ENCODE data around the gene NSD2.
"Not testable (repeated sequence)": the region's sequence is repeated elsewhere in the genome, so short reads cannot be mapped to it uniquely, and the experiment has no call there.

Gene NSD2

DNA sequence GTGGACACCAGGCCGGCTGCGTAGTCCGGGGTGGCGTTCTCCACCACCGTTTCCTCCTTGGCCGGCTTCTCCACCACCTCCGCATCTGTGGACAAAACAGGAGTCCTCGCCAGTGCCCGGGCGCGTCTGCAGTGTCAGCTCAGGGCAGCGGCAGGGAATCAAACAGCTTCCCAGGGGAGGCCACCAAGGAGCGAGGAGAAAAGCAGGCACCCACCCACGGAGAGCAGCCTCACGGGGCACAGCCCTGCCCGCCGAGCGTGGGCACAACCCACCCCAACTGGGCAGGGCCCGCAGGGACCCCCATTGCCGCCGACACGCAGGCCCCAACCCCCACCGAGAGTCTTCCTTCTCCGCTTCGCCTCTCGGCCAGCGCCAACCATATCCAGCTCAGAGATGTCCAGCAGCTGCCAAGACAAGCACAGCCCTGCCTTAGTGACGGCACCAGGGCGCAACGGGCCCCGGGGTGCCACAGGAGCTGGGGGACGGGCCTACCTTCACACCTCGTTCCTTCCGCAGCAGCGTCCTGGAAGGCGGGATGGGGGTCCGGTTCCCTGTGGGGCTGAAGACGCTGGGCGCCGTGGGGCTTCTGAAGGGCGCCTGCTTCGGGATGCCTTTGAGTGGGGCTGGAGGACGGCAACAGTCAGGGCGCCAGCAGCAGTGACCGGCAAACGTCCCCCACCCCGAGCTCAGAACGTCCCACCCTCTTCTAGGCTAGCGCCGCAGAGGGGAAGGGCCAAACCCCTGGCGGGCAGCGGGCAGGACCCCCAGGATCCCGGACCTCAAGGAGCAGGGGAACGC, 114.8 kb downstream of the NSD2 start:
- no peak for DNase-seq (ENCODE audit: low read depth in 2 of 2)

- no peak for DNase-seq (ENCODE audit: low read depth in 2 of 2)
These were observed 115.5 kb downstream of the NSD2 start for GRCh38 chr4:1986578-1987210.

DNA sequence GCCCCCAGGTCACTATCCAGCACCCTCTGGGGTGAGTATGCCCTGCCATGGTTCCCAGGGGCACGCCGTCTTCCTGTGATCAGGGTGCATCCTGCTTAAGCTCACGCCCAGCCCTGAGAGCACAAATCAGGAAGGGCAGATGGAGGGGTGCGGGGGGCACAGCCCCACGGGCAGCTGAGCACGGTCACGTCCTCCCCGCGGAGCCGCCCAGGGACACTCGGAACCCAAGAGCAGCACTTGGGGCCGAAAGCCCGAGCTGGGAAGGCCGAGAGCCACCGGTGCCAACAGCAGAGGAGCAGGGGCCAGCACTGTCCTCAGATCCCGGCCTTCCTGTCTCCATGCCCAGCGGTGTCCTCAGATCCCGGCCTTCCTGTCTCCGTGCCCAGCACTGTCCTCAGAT, 116.1 kb downstream of the NSD2 start:
- DNase-seq (ENCODE audit: low read depth in 2 of 2): no peak

GRCh38 chr4:1987721-1988326, 116.6 kb downstream of the NSD2 start:
- no peak for DNase-seq (ENCODE audit: low read depth in 2 of 2)

GRCh38 chr4:1988327-1988724, 117.1 kb downstream of the NSD2 start:
- DNase-seq (ENCODE audit: low read depth in 2 of 2): no peak

DNA sequence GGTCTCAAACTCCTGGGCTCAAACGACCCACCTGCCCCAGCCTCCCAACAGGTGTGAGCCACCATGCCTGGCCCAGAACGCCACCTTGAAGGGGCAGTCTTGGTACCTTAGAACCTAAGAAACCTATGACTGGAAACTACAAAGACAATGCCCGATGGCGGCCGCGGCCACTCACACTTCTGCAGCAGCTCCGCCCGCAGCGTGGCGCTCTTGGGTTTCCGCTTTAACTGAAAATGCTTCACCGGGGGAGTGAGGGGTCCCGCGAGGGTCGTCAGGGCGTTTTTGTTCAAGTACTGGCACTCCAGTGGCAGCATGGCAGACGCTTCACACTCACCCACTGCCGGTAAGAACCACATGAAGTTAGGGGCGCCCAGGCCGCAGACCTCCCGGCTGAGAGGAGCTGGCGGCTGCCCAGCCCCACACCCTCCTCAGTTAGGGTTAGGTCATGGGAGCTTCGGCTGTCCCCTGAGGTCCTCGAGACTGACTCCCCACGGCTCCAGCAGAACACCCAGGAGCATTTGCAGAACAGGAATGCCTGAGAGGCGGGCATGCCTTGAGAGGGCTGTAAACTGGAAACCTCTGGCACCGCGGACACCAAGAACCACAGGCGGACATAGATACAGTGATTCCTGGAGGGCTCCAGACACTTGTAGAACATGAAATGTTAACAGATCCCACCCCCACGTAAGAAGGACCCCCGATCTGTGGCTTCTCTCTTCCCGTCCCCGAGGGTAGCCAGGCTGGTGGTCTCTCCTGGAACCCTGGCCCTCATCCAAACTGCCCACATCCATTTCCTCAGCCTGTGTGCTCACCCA, 118.5 kb downstream of the NSD2 start:
- no peak for DNase-seq (ENCODE audit: low read depth in 2 of 2)

- no peak for DNase-seq (ENCODE audit: low read depth in 2 of 2)
These were observed 119.1 kb downstream of the NSD2 start for GRCh38 chr4:1990348-1990645.

- DNase-seq (ENCODE audit: low read depth in 2 of 2): no peak
These were observed 119.5 kb downstream of the NSD2 start for GRCh38 chr4:1990676-1991075.

DNA sequence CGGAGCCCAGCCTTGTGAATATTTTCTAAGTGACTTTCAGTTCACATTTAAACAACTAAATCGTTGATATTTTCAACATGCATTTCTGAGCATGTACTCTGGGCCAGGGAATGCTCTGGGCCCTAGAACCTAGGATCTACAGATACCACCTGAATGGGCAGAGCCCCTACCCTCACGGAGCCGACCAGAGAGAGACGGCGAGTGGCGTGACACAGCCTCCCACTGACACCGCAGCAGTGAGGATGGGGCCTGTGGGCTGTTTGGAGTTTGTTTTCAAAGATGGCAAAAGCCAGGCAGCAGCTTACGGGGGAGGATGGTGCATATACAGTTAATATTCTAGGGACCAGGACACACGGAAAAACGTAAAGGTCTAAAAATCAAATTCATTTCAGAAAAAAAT, 119.9 kb downstream of the NSD2 start:
- no peak for DNase-seq (ENCODE audit: low read depth in 2 of 2)

DNA sequence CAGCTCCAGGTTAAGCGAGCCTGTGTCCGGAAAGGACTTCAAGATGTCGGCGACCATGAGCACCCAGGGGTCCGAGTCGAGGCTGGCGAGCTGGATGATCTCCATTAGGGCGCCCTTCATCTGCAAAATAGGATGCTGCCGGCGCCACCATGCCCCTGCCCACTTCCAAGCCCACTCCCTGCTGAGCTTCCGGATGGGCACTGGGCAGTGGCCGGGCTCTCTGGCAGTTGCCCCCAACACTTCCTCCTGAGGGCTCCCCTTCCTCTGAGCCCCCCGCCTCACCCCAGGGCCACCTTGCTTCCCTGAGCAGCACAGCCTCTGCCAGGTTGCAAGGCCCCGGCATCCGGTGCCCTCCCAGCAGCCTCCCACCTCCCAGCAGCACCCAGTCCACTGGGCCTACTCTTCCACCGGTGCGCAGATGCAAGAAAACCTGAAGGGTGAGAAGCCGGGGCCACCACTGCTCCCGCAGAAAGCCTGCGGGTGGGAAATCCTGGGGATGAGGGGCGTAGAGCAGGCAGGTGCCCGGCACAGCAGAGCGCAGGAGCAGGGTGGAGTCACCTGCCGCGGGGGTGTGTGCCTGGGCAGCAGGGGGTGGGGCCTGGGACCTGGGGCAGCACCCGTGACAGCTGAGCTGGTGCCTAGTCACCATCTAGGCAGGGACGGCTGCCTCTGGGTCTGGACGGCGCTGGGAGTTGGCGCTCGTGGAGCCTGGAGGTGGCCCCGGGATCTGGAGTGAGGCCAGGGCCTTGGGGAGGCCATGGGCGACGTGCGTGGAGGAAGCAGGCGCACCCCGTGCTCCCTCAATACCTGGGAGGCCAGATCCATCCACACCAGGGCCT, 120.6 kb downstream of the NSD2 start:
- DNase-seq (ENCODE audit: low read depth in 2 of 2): no peak

GRCh38 chr4:1992468-1993168, 121.4 kb downstream of the NSD2 start:
- DNase-seq (ENCODE audit: low read depth in 2 of 2): no peak

- DNase-seq (ENCODE audit: low read depth in 2 of 2): no peak
These were observed 122.0 kb downstream of the NSD2 start for GRCh38 chr4:1993169-1993516.

GRCh38 chr4:1993718-1994516, 122.7 kb downstream of the NSD2 start:
- not testable (repeated sequence) for DNase-seq (ENCODE audit: low read depth in 2 of 2)

GRCh38 chr4:1994938-1995337, 123.7 kb downstream of the NSD2 start:
- DNase-seq (ENCODE audit: low read depth in 2 of 2): no peak

GRCh38 chr4:1996866-1997611, 125.8 kb downstream of the NSD2 start:
- DNase-seq (ENCODE audit: low read depth in 2 of 2): no peak

DNA sequence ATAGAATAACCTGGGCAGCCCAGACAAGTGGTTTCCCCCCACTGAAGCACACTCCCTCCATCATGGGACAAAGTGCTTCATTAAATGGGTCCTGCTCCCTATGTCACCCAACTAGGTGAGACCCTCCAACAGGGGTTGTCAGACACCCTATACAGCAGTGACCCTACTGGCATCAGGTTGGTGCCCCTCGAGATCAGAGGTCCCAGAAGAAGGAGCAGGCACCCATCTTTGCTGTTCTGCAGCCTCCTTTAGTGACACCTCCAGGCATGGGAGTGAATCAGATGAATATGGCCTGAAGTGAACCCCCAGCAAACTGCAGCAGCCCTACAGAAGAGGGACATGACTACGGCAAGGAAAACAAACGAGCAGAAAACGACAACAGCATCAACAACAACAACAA, 126.5 kb downstream of the NSD2 start:
- DNase-seq (ENCODE audit: low read depth in 2 of 2): no peak

DNA sequence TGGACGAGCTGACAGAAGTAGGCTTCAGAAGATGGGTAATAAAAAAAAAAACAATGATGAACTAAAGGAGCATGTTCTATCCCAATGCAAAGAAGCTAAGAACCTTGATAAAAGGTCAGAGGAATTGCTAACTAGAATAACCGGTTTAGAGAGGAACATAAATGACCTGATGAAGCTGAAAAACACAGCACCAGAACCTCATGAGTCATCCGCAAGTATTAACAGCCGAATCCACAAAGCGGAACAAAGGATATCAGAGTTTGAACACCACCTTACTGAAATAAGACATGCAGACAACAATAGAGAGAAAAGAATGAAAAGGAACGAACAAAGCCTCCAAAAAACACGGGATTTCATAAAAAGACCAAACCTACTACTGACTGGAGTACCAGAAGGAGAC, 127.1 kb downstream of the NSD2 start:
- no peak for DNase-seq (ENCODE audit: low read depth in 2 of 2)

DNA sequence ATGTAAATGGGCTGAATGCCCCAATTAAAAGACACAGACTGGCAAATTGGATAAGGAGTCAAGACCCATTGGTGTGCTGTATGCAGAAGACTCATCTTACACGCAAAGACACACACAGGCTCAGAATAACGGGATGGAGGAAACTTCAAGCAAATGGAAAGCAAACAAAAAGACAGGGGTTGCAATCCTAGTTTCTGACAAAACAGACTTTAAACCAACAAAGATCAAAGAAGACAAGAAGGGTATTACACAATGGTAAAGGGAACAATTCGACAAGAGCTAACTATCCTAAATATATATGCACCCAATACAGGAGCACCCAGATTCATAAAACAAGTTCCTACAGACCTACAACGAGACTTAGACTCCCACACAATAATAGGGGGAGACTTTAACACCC, 128.1 kb downstream of the NSD2 start:
- DNase-seq (ENCODE audit: low read depth in 2 of 2): not testable (repeated sequence)

- not testable (repeated sequence) for DNase-seq (ENCODE audit: low read depth in 2 of 2)
These were observed 132.2 kb downstream of the NSD2 start for GRCh38 chr4:2003361-2003760.

Data from stimulated activated CD8-positive, alpha-beta memory T cell treated with anti-CD3 and anti-CD28 coated beads, Interleukin-15, amount 100 ng/mL, for 4 hours (primary cell).